Kidney epithelial cell (primary cell): Measurements from ENCODE around the gene ANKS1B. TPM values are rescaled to one million over a fixed set of nuclear protein-coding genes. Genes with fewer than 3 reads are reported as not detected.

Experiments
- DNase-seq: peaks from one replicate; pipeline ENCODE4 v3.0.0-alpha.2; 2010; ENCODE audit warnings: low read depth
- H3K27me3 ChIP-seq: 2 replicates; pipeline ENCODE4 v1.6.0; 2011; ENCODE audit warnings: low read length; ENCODE audit not compliant: control insufficient read depth, insufficient read depth
- H3K36me3 ChIP-seq: 2 replicates; pipeline ENCODE4 v1.5.1; 2011; ENCODE audit warnings: low read length; ENCODE audit not compliant: control insufficient read depth, insufficient read depth
- H3K4me3 ChIP-seq: 2 replicates; pipeline ENCODE4 v1.5.1; 2011; ENCODE audit warnings: low read depth, mild to moderate bottlenecking, control low read depth, low read length
- total RNA-seq: library from RNA; depleted of rRNA; stranded (reverse); fragments of >200 nt; gene quantifications from 2 replicates; pipeline ENCODE4 v1.2.3, GENCODE V29; 2015
- TF ChIP-seq, protein P1 (sequence below): IDR thresholded peaks from 2 replicates; pipeline ENCODE4 v1.5.1; 2011; ENCODE audit warnings: mild to moderate bottlenecking, moderate library complexity, low read length, control low read depth, inconsistent platforms; ENCODE audit not compliant: insufficient read depth, poor library complexity, severe bottlenecking

The ANKS1B gene
- total RNA-seq, 1 donor from 2014 or later: 0.13 TPM

DNA sequence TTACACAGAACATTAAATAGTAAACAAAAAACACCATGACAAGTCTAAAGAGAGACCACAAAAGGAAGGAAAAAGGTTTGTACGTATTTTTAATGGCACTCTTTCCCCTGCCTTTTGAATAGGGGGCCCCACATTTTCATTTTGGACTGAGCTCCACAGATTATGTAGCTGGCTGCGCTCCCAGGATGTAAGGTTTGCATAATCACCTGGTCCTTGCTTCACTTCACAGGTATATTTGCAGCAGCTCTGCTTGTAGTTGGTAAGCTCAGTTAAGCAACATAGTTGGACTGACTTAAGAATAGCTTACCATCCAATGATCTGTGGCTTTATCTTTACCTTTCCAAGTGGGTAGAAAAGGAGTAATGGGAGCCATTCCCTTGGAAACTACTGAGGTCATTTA, 885.0 kb downstream of the ANKS1B start:
- TF ChIP-seq, protein P1, sequence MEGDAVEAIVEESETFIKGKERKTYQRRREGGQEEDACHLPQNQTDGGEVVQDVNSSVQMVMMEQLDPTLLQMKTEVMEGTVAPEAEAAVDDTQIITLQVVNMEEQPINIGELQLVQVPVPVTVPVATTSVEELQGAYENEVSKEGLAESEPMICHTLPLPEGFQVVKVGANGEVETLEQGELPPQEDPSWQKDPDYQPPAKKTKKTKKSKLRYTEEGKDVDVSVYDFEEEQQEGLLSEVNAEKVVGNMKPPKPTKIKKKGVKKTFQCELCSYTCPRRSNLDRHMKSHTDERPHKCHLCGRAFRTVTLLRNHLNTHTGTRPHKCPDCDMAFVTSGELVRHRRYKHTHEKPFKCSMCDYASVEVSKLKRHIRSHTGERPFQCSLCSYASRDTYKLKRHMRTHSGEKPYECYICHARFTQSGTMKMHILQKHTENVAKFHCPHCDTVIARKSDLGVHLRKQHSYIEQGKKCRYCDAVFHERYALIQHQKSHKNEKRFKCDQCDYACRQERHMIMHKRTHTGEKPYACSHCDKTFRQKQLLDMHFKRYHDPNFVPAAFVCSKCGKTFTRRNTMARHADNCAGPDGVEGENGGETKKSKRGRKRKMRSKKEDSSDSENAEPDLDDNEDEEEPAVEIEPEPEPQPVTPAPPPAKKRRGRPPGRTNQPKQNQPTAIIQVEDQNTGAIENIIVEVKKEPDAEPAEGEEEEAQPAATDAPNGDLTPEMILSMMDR: no peak
- no peaks in the 10 kb centered on the region for H3K36me3 ChIP-seq
- H3K27me3 ChIP-seq: no peaks in the 10 kb centered on the region
- H3K4me3 ChIP-seq: no peak overlapping the region
- DNase-seq: no peak

DNA sequence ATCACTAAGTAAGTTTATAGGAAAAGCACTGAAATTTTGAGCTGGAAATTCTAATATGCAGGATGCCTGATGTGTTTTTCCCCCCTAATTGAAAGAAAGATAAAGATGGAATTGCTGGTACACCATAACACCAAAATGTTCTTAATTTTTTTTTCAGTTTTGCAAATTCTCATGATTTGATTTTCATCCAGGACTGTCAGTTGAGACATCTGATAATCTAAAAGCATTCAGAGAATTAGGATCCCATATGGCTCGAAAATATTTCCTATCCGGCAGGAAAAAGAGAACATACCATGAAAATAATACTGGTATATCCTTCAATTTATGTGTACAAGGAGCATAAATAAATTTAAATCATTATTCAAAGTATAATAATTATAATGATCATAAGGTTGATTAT, 887.6 kb downstream of the ANKS1B start:
- TF ChIP-seq, protein P1: no peak
- DNase-seq: no peak
- Histone ChIP-seq H3K36me3 (no peaks in the 10 kb centered on the region), H3K4me3 (no peak overlapping the region), H3K27me3 (no peaks in the 10 kb centered on the region)

DNA sequence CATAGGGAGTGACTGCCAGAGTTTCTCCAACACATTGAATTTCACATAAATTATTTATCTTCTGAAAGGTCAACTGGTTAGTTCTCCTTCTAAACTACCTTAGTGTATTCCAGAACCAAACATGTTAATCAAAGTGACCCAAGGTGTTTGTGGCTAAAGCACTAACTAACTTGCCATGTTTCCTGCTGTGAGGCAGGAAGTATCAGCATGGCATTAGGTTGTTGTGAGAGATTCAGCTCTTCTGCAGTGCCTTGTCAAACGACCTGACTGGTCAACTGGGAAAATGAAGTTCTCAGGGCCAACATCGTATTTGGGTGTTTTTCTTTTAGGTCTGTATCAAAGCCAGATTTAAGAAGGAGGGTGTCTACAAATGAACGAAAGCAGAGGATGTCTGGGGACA, 891.6 kb downstream of the ANKS1B start:
- TF ChIP-seq, protein P1: no peak
- H3K4me3 ChIP-seq: no peak overlapping the region
- H3K36me3 ChIP-seq: no peaks in the 10 kb centered on the region
- H3K27me3 ChIP-seq: no peaks in the 10 kb centered on the region
- no peak for DNase-seq

DNA sequence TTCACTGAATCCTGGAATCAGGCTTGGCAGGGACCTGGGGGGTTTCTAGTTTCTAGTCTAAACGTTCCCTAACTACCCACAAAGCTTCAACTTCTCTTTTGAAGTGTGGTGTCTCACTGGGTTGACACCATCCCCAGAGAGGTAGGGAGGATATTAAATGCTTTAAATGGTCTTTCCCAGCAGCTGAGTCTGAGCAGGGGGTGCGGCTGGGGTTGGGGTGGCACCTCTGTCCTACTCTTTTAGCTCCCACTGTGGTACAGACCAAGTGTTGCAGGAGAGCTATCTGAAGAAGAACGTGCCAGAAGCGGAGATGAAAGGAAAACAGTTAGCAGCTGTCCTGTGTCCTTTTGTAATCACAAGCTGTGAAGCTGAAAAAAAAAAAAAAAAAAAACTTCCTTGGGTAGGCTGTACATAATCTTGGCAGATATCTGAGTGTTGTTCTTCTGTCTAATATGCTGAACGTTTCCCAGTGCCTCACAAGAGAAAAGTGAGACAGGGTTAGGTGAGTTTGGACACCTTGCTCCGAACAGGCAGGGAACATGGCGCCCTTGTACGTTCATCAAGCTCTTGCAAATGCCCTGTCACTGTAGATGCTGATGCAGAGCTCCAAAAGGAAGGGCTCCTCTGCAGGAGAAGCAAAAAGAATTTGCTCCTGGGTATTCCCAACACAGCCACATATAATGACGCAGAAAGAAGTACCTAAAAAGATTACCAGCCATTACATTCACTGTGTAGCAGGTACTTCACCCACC, 892.5 kb downstream of the ANKS1B start:
- TF ChIP-seq, protein P1: no peak

DNA sequence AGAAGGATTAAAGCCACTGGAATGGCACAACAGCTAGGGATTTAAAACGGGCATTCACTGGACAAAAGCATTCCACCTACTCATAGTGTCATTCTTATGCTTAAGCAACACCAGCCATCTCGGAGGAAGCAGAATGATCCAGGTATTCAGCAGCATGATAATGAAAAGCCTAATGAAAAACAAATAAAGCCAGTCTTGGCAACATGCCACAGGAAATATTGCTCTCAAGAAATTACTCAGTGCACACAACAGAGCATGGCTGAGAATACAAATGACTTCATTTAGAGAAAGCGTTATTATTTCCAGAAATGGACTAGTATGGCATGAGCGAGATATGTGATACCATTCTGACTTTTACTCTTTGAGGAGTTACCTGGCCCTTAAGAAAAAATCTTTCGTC, 897.5 kb downstream of the ANKS1B start:
- Histone ChIP-seq H3K36me3 (no peaks in the 10 kb centered on the region), H3K4me3 (no peak overlapping the region), H3K27me3 (no peaks in the 10 kb centered on the region)
- no peak for DNase-seq
- TF ChIP-seq, protein P1: no peak

More for the DNA sequence above, 892.5 kb downstream of the ANKS1B start:
- no peak overlapping the region for H3K4me3 ChIP-seq
- H3K27me3 ChIP-seq: no peaks in the 10 kb centered on the region
- no peak for DNase-seq
- H3K36me3 ChIP-seq: no peaks in the 10 kb centered on the region

DNA sequence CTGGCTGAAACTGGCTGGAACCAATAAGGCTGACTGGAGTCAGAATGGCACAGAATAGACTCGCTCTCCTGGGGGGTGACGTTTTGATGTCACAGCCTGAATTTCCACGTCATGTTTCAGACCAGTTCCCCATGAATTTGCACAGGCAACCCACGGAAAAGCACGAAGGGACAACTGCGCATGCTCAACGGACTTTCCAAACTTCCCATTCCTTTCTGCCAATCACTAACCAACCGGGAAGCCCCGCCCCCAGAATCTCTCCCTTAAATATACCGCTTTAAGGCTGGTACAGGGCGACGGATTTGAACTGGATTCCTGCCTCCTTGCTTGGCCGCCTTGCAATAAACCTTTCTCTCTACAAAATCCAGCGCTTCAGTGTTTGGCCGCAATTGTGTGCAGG, 904.9 kb downstream of the ANKS1B start:
- TF ChIP-seq, protein P1: no peak
- Histone ChIP-seq H3K27me3 (no peaks in the 10 kb centered on the region), H3K4me3 (no peak overlapping the region), H3K36me3 (no peaks in the 10 kb centered on the region)
- DNase-seq: no peak
